GM19023 (cell line): ENCODE measurements around the gene PLEKHO2.
"Not testable (repeated sequence)": the region's sequence is repeated elsewhere in the genome, so short reads cannot be mapped to it uniquely, and the experiment has no call there.

Experiments
- ATAC-seq: cut with Tn5 transposase; IDR thresholded peaks from one replicate; pipeline ENCODE4 v1.9.1; 2021; ENCODE audit warnings: mild to moderate bottlenecking, moderate library complexity; ENCODE audit not compliant: unreplicated experiment

The PLEKHO2 gene, protein sequence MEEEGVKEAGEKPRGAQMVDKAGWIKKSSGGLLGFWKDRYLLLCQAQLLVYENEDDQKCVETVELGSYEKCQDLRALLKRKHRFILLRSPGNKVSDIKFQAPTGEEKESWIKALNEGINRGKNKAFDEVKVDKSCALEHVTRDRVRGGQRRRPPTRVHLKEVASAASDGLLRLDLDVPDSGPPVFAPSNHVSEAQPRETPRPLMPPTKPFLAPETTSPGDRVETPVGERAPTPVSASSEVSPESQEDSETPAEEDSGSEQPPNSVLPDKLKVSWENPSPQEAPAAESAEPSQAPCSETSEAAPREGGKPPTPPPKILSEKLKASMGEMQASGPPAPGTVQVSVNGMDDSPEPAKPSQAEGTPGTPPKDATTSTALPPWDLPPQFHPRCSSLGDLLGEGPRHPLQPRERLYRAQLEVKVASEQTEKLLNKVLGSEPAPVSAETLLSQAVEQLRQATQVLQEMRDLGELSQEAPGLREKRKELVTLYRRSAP

DNA sequence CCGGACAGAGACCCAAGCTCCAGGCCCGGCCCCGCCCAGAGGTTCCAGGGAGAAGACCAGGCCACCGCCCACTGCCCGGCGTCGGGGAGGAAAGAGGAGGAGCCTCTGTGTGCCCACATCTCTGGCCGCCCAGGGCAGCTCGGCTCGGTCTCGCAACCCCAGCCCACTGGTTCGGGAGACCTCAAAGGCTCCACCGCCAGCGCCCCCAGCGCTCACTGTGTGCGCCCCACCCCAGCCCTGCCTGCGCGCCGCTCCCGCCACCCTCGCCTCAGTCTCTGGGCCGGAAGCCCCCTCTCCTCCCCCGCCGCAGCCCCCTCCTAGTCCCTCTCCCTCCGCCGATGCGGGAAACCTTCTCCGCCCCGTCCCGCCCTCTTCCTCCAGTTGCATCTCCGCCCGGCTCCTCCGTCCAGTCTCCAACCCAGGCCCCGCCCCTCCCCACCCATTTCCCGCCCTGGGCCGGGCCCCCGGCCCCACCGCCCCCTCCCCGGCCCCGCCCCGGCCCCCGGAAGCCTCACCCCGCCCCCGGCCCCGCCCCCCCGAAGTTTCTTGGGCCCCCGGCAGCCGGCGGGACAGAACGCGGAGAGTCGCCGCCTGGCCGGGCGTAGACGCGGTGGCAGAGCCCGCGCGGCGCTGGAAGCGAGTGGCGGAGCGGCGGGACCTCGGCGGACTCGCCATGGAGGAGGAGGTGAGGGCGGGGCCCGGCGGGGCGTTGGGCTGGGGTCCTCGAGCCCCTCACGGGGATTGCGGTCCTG, at the start of gene PLEKHO2:
Gene PLEKHO2 (plus strand): TSS at position 572 of the 752 bp plus-strand sequence. CDS start 102 bp downstream, at position 674.
- ATAC-seq, result peak; percentile 77

DNA sequence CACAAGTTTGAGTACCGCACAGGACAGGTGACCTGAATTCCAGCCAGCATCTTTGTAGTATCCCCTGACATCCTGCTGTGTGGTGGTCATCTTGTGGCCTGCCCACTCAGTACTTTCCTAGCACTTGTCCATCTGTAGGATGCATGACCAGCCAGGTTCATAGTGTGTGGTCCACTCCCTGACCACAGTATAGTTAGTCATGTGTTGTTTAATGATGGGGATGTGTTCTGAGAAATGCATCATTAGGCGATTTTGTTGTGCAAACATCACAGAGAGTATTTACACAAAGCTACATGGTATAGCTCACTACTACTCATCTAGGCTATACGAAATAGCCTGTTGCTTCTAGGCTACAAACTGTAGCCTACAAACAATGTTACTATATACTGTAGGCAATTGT, 49.4 kb upstream of the PLEKHO2 start:
- ATAC-seq, result no peak

DNA sequence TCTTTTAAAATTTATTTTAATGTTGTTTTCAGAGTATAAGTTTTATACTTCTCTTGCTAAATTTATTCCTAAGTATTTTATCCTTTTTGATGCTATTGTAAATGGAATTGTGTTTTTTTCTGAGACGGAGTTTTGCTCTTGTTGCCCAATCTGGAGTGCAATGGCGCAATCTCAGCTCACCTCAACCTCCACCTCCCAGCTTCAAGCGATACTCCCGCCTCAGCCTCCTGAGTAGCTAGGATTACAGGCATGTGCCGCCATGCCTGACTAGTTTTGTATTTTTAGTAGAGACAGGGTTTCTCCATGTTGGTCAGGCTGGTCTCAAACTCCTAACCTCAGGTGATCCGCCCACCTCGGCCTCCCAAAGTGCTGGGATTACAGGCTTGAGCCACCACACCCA, 46.4 kb upstream of the PLEKHO2 start:
- not testable (repeated sequence) for ATAC-seq

DNA sequence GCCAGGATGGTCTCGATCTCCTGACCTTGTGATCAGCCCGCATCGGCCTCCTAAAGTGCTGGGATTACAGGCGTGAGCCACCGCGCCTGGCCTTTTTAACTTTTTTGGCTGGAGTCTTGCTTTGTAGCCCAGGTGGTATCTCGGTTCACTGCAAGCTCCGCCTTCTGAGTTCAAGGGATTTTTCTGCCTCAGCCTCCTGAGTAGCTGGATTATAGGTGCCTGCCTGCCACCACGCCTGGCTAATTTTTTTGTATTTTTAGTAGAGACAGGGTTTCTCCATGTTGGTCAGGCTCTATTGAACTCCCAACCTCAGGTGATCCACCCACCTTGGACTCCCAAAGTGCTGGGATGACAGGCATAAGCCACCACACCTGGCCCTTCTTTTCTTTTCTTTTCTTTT, 45.8 kb upstream of the PLEKHO2 start:
- not testable (repeated sequence) for ATAC-seq

DNA sequence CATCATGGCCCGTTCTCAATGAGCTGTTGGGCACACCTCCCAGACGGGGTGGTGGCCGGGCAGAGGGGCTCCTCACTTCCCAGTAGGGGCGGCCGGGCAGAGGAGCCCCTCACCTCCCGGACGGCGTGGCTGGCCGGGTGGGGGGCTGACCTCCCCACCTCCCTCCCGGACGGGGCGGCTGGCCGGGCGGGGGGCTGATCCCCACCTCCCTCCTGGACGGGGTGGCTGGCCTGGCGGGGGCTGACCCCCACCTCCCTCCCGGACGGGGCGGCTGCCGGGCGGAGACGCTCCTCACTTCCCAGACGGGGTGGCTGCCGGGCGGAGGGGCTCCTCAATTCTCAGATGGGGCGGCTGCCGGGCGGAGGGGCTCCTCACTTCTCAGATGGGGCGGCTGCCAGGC, 42.8 kb upstream of the PLEKHO2 start:
- not testable (repeated sequence) for ATAC-seq

DNA sequence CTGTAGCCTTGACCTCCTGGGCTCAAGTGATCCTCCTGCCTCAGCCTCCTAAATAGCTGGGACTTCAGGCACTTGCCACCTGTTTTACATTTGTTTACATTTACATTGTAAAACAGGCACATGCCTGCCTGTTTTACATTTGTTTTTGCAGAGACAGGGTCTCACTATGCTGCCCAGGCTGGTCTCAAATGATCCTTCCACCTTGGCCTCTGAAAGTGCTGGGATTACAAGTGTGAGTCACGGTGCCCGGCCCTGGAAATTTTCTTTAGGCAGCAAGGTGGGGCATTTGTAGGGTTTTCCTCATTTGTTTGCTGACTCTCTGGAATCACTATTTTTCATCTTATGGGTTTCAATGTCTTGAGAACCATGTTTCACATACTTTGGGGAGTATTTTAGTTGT, 41.2 kb upstream of the PLEKHO2 start:
- ATAC-seq, result no peak

DNA sequence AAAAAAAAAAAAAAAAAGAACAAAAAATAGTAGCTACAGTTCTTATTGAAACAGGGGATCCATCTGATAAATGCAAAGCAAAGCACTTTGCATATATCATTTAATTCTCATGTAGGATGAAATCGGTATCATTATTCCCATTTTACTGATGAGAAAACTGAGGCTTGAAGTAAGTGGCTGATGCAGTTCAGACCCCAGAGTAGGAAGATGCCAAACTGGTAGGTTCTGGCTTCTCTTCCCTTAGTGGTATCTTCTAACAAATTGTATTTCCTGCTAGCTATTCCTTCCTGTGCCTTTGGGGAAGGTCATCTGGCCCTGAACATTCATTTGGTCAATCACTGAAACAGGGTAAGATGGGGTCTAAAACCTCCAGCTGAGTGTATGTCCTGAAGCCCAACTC, 38.2 kb upstream of the PLEKHO2 start:
- ATAC-seq, result no peak

DNA sequence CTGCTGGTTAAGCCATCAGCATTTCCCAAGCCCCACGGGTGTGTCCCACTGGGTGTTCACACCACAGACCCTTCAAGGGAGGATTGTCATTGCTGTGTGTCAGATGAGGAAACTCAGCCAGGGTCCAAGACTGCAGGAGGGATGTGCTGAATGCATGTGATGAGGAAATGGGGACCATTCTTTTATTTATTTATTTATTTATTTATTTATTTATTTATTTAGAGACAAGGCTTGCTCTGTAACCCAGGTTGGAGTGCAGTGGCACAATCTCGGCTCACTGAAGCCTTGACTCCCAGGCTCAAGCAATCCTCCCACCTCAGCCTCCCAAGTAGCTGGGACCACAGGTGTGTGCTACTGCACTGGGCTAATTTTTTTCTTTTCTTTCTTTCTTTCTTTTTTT, 37.1 kb upstream of the PLEKHO2 start:
- ATAC-seq, result no peak

DNA sequence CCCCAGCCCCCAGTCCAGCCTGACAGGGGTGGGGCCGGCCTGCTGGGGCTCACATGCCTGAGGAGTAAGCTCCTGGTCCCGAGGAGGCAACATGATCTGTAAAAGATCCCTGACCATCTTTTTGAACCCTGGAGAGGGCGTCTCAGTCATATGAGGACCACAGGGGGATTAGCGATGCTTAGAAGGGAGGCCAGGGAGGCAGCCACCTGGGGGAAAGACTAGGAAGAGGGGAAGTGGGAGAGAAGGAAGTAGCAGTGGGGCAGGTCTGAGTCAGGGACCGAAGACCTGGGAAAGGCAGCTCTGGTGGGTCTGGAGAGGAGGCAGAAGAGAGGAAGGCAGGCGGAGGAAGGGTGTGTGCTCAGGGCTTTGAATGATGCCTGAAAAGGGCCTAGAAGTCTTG, 35.2 kb upstream of the PLEKHO2 start:
- no peak for ATAC-seq

DNA sequence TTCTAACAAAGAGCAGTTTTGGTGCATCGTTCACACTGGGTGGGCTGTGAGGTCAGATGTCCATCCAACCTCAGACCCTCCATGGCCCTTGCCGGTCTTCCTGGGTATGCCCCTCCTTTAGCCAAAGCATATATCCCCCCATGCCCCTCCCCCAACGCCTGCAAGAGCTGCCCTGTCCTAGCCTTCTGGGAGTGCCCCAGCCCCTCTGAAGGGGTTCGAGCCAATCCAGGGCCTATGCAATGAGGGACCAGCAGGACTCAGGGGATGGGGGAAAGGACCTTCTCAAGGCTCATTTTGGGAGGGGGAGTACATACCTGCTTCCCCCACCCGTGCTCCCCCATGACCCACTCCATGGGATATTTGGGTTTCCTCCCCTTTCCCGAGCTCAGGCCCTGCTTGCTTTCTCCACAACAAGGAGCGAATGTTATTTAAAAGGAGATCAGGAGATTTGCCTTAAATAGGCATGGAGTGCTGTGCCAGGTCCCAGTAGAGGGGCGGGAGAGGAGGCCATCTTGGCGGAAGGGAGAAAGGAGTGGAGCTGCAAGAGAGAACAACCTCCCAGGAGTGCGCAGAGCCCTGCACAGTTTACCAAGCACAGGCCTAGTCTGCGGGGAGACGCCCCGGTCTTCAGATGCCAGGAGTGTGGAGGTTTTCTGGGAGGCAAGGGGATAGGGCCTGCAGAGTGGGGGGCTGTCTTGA, 34.5 kb upstream of the PLEKHO2 start:
- no peak for ATAC-seq

DNA sequence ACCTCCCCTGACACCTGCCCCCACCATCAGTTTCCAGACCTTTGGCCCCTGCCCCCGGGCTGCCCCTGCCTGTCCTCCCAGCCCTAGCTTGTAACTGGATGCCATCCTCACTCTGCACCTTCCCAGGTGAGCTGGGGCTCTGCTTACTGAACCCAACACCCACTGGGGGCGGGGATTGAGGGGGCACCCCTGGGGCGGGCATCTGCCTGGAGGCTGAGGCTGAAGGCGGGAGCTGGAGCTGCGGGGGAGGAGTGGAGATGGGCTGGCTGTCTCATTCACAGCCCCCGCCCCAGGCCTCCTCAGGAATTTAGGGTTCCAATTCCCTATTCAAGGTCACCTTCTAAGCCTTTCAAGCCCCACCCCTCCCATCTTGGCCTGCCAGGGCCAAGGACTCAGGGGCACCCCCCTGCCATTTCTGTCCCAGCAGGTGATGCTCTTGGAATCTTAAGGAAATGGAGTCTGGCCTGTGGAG, 33.9 kb upstream of the PLEKHO2 start:
- ATAC-seq, result no peak

DNA sequence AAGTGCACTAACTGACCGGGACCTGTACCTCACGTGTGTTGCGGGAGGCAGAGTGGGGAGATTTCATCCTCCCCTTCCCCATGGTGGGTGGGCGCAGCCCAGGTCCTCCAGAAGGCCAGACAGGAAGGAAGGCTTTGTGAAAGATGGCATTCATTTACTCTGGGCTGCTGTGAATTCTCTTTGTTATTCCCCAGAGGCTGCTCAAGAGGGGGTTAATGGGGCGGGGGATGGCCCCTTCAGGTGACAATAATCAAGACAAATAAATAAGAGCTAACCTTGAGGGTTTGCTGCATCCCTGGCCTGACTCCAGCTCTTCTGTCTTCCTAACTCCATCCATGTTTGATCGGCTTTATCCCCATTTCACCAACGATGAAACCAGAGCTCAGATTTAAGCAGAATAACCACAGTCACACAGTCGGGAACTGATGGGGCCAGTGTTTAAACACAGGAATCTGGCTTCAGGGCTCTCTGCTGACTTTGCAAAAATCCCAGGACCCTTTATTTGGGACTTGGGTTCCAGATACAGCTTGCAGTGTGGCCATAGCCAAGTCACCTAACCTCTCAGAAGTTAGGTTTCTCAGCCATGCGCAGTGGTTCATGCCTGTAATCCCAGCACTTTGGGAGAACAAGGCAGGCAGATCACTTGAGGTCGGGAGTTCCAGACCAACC, 32.8 kb upstream of the PLEKHO2 start:
- ATAC-seq, result no peak

DNA sequence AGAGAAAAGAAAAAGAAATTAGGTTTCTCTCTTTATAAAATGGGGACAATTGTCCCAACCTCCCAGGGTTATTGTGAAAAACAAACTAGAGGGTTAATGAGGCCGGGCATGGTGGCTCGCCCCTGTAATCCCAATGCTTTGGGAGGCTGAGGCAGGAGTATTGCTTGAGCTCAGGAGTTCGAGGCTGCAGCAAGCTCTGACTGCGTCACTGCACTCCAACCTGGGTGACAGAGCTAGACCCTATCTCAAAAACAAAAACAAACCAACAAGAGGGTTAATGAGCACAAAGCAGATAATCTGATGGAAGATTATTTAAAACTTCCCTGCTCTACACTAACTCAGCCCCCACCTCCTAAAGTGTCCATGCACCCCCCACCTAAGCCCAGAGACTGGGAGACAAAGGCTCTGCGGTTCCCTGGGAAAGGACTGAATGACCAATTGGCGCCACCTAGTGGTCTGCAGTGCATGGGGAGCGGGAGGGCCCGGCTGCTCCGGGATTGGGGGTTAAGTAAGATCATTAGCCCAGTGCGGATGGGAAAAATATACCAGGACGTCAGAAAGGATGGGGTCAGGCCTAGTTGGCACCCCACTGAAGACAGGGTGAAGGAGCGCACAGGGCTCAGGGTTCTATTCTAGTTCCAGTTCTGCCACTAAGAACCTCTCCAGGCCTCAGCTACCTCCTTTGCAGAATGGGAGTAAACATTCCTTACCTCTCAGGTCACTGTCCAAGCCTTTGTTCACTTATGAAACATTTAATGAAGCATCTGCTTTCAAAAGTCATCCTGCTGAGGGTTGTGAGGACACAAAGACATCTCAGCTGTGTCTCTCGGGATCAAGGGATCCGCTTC, 31.8 kb upstream of the PLEKHO2 start:
- ATAC-seq, result no peak

DNA sequence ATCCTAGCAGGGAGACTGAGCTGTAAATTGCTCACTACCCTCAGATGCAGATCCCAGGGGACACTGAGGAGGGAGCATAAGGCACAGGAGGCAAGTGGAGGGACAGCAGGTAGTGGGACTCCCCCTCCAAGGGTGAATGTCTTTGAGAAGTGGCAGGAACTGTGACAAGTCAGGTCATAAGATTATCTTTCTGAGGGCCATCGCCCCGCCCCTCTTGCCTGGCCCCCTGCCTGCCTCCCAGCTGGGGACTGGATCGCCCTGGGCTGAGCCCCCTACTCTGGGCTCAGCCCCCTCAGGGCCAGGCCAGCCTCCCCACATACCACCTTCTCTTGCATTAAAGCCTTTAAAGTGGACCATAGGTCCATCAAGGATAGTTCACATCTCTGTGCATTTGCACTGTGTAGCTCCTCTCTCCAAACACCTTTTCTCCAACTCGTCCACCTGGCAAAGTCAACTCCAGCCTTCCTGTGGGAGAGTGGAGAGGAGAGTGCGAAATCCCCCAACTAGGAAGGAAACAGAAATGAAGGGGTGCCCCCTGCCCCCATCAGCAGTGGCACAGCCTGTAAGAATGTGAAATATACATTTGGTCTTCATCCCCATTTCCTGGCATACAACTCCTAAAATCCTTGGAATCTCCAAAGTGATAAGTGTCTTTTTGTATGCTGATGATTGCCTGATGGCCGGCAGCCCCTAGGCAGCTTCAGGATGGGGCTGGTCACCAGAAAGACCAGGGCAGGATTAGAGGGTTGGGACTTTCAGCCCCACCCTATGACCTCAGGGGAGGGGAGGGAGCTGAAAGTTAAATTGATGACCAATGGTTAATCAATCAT, 31.0 kb upstream of the PLEKHO2 start:
- ATAC-seq, result no peak

DNA sequence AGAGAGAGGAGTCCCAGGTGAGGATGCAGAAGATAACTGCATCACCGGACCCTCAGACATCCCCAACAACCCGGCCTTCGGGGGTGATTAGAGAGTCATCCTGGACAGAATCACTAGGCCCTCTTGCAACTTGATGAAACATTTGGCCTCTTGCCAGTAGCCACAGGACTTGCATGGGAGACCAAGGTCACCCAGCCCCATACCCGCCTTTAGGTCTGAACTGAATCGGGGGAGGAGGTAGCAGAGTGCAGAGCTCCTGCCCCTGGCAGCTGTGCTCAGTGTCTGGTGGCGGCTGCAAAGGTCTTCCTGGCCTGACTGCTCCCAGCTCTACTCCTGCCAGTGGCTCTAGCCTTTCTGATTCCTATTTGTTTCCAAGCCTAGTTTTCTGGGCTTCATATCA, 28.6 kb upstream of the PLEKHO2 start:
- no peak for ATAC-seq

DNA sequence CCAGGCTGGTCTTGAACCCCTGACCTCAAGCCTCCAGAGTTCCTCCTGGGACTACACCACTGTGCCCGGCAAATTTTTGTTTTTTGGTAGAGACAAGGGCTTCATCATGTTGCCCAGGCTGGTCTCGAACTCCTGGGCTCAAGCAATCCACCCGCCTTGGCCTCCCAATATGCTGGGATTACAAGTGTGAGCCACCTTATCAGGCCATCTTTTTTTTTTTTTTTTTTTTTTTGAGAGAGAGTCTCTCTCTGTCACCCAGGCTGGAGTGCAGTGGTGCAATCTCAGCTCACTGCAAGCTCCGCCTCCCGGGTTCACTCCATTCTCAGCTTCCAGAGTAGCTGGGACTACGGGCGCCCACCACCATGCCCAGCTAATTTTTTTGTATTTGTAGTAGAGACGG, 27.4 kb upstream of the PLEKHO2 start:
- not testable (repeated sequence) for ATAC-seq

DNA sequence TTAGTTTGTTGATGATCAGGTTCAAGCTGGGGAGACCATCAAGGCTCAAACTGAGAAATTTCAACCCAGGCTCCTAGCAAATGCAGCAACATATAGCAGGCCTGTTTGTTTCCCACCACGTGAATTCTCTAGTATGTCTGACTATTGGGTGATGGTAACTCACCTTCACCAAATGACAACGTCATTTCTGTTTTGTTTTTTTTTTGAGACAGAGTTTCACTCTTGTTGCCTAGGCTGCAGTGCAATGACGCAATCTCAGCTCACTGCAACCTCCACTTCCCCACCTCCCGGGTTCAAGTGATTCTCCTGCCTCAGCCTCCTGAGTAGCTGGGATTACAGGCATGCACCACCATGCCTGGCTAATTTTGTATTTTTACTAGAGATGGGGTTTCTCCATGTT, 26.8 kb upstream of the PLEKHO2 start:
- ATAC-seq, result not testable (repeated sequence)

DNA sequence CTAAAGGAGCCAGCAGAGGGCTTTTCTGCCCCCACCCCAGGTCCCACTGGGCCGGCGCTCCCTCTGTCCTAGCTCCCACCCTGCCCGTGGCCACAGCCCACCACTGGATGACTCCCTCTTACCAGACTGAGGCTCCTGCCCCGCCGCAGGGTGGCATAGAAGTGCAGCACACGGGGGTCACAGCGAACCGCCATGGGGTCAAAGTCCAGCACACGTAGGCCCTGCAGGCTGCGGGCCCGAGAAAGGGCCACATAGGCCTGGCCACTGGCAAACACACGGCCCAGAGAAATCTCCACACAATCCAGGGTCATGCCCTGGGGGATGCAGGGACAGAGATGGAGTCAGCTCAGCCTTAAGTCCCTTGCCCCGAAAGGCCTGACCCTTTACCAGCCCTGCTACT, 25.3 kb upstream of the PLEKHO2 start:
- no peak for ATAC-seq

DNA sequence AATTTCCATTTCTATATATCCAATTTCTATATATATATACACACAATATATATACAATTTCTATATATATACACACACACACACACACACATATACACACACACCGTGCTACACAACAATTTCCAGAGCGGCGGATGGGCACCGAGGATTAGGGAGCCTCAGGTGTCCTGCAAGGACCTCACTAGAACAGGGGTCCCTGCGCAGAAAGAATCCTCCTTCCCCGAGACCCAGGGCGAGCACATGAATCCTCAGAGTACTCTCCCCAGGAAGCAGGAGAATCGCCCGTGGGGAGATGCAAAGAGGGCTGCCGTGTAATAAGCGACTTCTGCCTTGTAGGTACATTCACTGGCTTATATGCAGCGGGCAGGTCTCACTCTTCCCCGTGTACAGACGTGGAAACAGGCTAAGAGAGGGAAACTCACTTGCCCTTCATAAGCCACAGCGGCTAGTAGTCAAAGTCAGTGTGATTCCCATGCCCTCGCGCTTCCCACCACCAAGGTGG, 16.7 kb upstream of the PLEKHO2 start:
- ATAC-seq, result peak; percentile 2
